Measurements from ENCODE around the gene DOCK4.

DOCK4 gene

GRCh38 chr7:112084520-112084971 lies 121.7 kb downstream of the DOCK4 start:
- no peak overlapping the region for H3K4me3 ChIP-seq (ENCODE audit: low read depth, low read length)
- no peak for TF ChIP-seq CTCF (IDR thresholded peaks at IDR 0.05; ENCODE audit: low read depth, low read length)

- H3K4me3 ChIP-seq (ENCODE audit: low read depth, low read length), result no peak overlapping the region
- TF ChIP-seq CTCF (IDR thresholded peaks at IDR 0.05; ENCODE audit: low read depth, low read length), result no peak
These were observed 122.3 kb downstream of the DOCK4 start for GRCh38 chr7:112083776-112084355.

- H3K4me3 ChIP-seq (ENCODE audit: low read depth, low read length), result no peak overlapping the region
- no peak for TF ChIP-seq CTCF (IDR thresholded peaks at IDR 0.05; ENCODE audit: low read depth, low read length)
These were observed 123.9 kb downstream of the DOCK4 start for GRCh38 chr7:112082306-112082705.

GRCh38 chr7:112081778-112082177 lies 124.4 kb downstream of the DOCK4 start:
- H3K4me3 ChIP-seq (ENCODE audit: low read depth, low read length), result no peak overlapping the region
- no peak for TF ChIP-seq CTCF (IDR thresholded peaks at IDR 0.05; ENCODE audit: low read depth, low read length)

- no peak for TF ChIP-seq CTCF (IDR thresholded peaks at IDR 0.05; ENCODE audit: low read depth, low read length)
- H3K4me3 ChIP-seq (ENCODE audit: low read depth, low read length), result no peak overlapping the region
These were observed 125.2 kb downstream of the DOCK4 start for GRCh38 chr7:112080978-112081377.

GRCh38 chr7:112080441-112080840 lies 125.8 kb downstream of the DOCK4 start:
- H3K4me3 ChIP-seq (ENCODE audit: low read depth, low read length), result no peak overlapping the region

GRCh38 chr7:112079673-112080072 lies 126.5 kb downstream of the DOCK4 start:
- TF ChIP-seq CTCF (IDR thresholded peaks at IDR 0.05; ENCODE audit: low read depth, low read length), result no peak

More at GRCh38 chr7:112080441-112080840, 125.8 kb downstream of the DOCK4 start:
- TF ChIP-seq CTCF (IDR thresholded peaks at IDR 0.05; ENCODE audit: low read depth, low read length), result no peak

More at GRCh38 chr7:112079673-112080072, 126.5 kb downstream of the DOCK4 start:
- no peak overlapping the region for H3K4me3 ChIP-seq (ENCODE audit: low read depth, low read length)

Measured in WI38 (cell line).